Karpas-422 (cell line): Measurements from ENCODE around the gene FGFRL1. TPM values are rescaled to one million over a fixed set of nuclear protein-coding genes. Genes with fewer than 3 reads are reported as not detected.

ENCODE experiments used
- DNase-seq: peaks from one replicate; pipeline ENCODE4 v3.0.0-alpha.2; 2015
- H2AFZ ChIP-seq: fragments of 200-600 bp; sonication (generic); 2 replicates; pipeline ENCODE4 v1.6.1; 2014; ENCODE audit warnings: antibody characterized with exemption, low read length, mixed read lengths
- H3K27ac ChIP-seq: fragments of 200-600 bp; sonication (generic); 2 replicates; pipeline ENCODE4 v1.5.1; 2014; ENCODE audit warnings: mild to moderate bottlenecking, low read length, moderate library complexity
- H3K27me3 ChIP-seq: fragments of 200-600 bp; sonication (generic); 2 replicates; pipeline ENCODE4 v1.6.1; 2014; ENCODE audit warnings: low read length, mixed read lengths
- H3K36me3 ChIP-seq: fragments of 200-600 bp; sonication (generic); 2 replicates; pipeline ENCODE4 v1.6.1; 2014; ENCODE audit warnings: low read length, mixed read lengths; ENCODE audit not compliant: insufficient read depth
- H3K4me1 ChIP-seq: fragments of 200-600 bp; sonication (generic); 2 replicates; pipeline ENCODE4 v1.6.1; 2014; ENCODE audit warnings: mild to moderate bottlenecking, low read length, mixed read lengths
- H3K4me2 ChIP-seq: fragments of 200-600 bp; sonication (generic); 2 replicates; pipeline ENCODE4 v1.6.1; 2014; ENCODE audit warnings: low read length, low read depth, mild to moderate bottlenecking; ENCODE audit not compliant: poor library complexity, severe bottlenecking
- H3K4me3 ChIP-seq: fragments of 200-600 bp; sonication (generic); 2 replicates; pipeline ENCODE4 v1.5.1; 2014; ENCODE audit warnings: mild to moderate bottlenecking, antibody characterized with exemption, low read length, mixed read lengths
- H3K79me2 ChIP-seq: fragments of 200-600 bp; sonication (generic); 2 replicates; pipeline ENCODE4 v1.6.1; 2014; ENCODE audit warnings: mild to moderate bottlenecking, low read length, mixed read lengths
- H3K9ac ChIP-seq: fragments of 200-600 bp; sonication (generic); 2 replicates; pipeline ENCODE4 v1.6.0; 2014; ENCODE audit warnings: low read length
- H3K9me2 ChIP-seq: fragments of 200-600 bp; sonication (generic), shearing (Covaris generic); replicated peaks from 2 replicates; pipeline ENCODE4 v1.6.0; 2014; ENCODE audit warnings: mild to moderate bottlenecking, low read length, moderate library complexity; ENCODE audit not compliant: insufficient read depth
- H3K9me3 ChIP-seq: fragments of 300-700, 200-600 bp; sonication (generic); 2 replicates; pipeline ENCODE4 v1.6.1; 2014; ENCODE audit warnings: low read length, mixed read lengths
- H4K20me1 ChIP-seq: fragments of 200-600 bp; sonication (generic); 2 replicates; pipeline ENCODE4 v1.6.1; 2014; ENCODE audit warnings: mild to moderate bottlenecking, antibody characterized with exemption, low read length, low read depth; ENCODE audit not compliant: insufficient read depth
- total RNA-seq: library from RNA; depleted of rRNA; stranded (reverse); fragments of >200 nt; shearing (Covaris generic); gene quantifications from 2 replicates; pipeline ENCODE4 v1.2.3, GENCODE V29; 2014; ENCODE audit warnings: low replicate concordance

The FGFRL1 gene
- total RNA-seq, 1 experiment from 2014 or later: not detected

- Histone ChIP-seq H3K9ac (no peak overlapping the region), H3K27ac (no peak overlapping the region), H3K79me2 (no peaks in the 10 kb centered on the region), H4K20me1 (no peaks in the 10 kb centered on the region), H3K9me2 (no peaks in the 10 kb centered on the region), H3K36me3 (no peaks in the 10 kb centered on the region), H3K4me3 (no peak overlapping the region), H3K9me3 (no peaks in the 10 kb centered on the region), H3K27me3 (no peaks in the 10 kb centered on the region), H3K4me2 (no peak overlapping the region), H3K4me1 (no peaks in the 10 kb centered on the region), H2AFZ (no peak overlapping the region)
- peak; percentile 63 for DNase-seq
Observed at GRCh38 chr4:1031956-1032795, 20.8 kb downstream of the FGFRL1 start.

GRCh38 chr4:1032861-1033260 lies 21.4 kb downstream of the FGFRL1 start:
- Histone ChIP-seq H3K27ac (no peak overlapping the region), H3K36me3 (no peaks in the 10 kb centered on the region), H3K4me1 (no peaks in the 10 kb centered on the region), H3K9ac (no peak overlapping the region), H3K27me3 (no peaks in the 10 kb centered on the region), H3K4me2 (no peak overlapping the region), H4K20me1 (no peaks in the 10 kb centered on the region), H2AFZ (no peak overlapping the region), H3K4me3 (no peak overlapping the region), H3K79me2 (no peaks in the 10 kb centered on the region), H3K9me3 (no peaks in the 10 kb centered on the region), H3K9me2 (no peaks in the 10 kb centered on the region)
- no peak for DNase-seq

- Histone ChIP-seq H3K4me3 (no peak overlapping the region), H3K4me1 (no peaks in the 10 kb centered on the region), H3K79me2 (no peaks in the 10 kb centered on the region), H3K9ac (no peak overlapping the region), H3K27ac (no peak overlapping the region), H3K36me3 (no peaks in the 10 kb centered on the region), H4K20me1 (no peaks in the 10 kb centered on the region), H2AFZ (no peak overlapping the region), H3K9me2 (no peaks in the 10 kb centered on the region), H3K27me3 (no peaks in the 10 kb centered on the region), H3K9me3 (no peaks in the 10 kb centered on the region), H3K4me2 (no peak overlapping the region)
- DNase-seq: no peak
Observed at GRCh38 chr4:1033840-1034551, 22.6 kb downstream of the FGFRL1 start.

- no peak overlapping the region for H3K9ac ChIP-seq
- no peak for DNase-seq
- no peaks in the 10 kb centered on the region for H3K9me3 ChIP-seq
- no peak overlapping the region for H2AFZ ChIP-seq
- no peak overlapping the region for H3K27ac ChIP-seq
- H3K4me1 ChIP-seq: no peaks in the 10 kb centered on the region
- H4K20me1 ChIP-seq: no peaks in the 10 kb centered on the region
- H3K36me3 ChIP-seq: no peaks in the 10 kb centered on the region
- H3K9me2 ChIP-seq: no peaks in the 10 kb centered on the region
- no peak overlapping the region for H3K4me3 ChIP-seq
- no peaks in the 10 kb centered on the region for H3K79me2 ChIP-seq
- H3K27me3 ChIP-seq: no peaks in the 10 kb centered on the region
- H3K4me2 ChIP-seq: no peak overlapping the region
Observed at GRCh38 chr4:1035510-1035909, 24.1 kb downstream of the FGFRL1 start.

- no peaks in the 10 kb centered on the region for H3K4me1 ChIP-seq
- no peaks in the 10 kb centered on the region for H3K9me3 ChIP-seq
- DNase-seq: no peak
- no peak overlapping the region for H3K27ac ChIP-seq
- no peak overlapping the region for H2AFZ ChIP-seq
- H3K9me2 ChIP-seq: no peaks in the 10 kb centered on the region
- no peak overlapping the region for H3K4me3 ChIP-seq
- H3K27me3 ChIP-seq: no peaks in the 10 kb centered on the region
- H3K9ac ChIP-seq: no peak overlapping the region
- no peaks in the 10 kb centered on the region for H4K20me1 ChIP-seq
- no peaks in the 10 kb centered on the region for H3K36me3 ChIP-seq
- H3K4me2 ChIP-seq: no peak overlapping the region
- no peaks in the 10 kb centered on the region for H3K79me2 ChIP-seq
Observed at GRCh38 chr4:1036095-1036494, 24.7 kb downstream of the FGFRL1 start.

GRCh38 chr4:1036976-1037810 lies 25.8 kb downstream of the FGFRL1 start:
- Histone ChIP-seq H3K9me3 (no peaks in the 10 kb centered on the region), H3K36me3 (no peaks in the 10 kb centered on the region), H3K4me1 (no peaks in the 10 kb centered on the region), H3K9ac (no peak overlapping the region), H3K27me3 (no peaks in the 10 kb centered on the region), H3K79me2 (no peaks in the 10 kb centered on the region), H4K20me1 (no peaks in the 10 kb centered on the region), H3K27ac (no peak overlapping the region), H2AFZ (no peak overlapping the region), H3K9me2 (no peaks in the 10 kb centered on the region), H3K4me2 (no peak overlapping the region), H3K4me3 (no peak overlapping the region)
- DNase-seq: no peak

- Histone ChIP-seq H3K79me2 (no peaks in the 10 kb centered on the region), H3K9ac (no peak overlapping the region), H2AFZ (no peak overlapping the region), H3K4me3 (no peak overlapping the region), H3K27me3 (no peaks in the 10 kb centered on the region), H3K27ac (no peak overlapping the region), H3K4me1 (no peaks in the 10 kb centered on the region), H3K9me3 (no peaks in the 10 kb centered on the region), H3K9me2 (no peaks in the 10 kb centered on the region), H3K36me3 (no peaks in the 10 kb centered on the region), H3K4me2 (no peak overlapping the region), H4K20me1 (no peaks in the 10 kb centered on the region)
- no peak for DNase-seq
Observed at GRCh38 chr4:1038948-1039492, 27.6 kb downstream of the FGFRL1 start.
